Cardiac muscle cell (in vitro differentiated cells and primary cell): ENCODE measurements around the gene MCTP1. TPM values are rescaled to one million over a fixed set of nuclear protein-coding genes. Genes with fewer than 3 reads are reported as not detected.

Experiments used
- DNase-seq, 2 donors: peaks; one replicate each; pipeline versions ENCODE4 v3.0.0 to v3.0.0-alpha.2; 2010 to 2017; ENCODE audit warnings: low read depth in 1 of 2, low spot score in 1 of 2
- H3K27ac ChIP-seq: fragments of 200-600 bp; sonication (generic); 2 replicates; pipeline ENCODE4 v1.5.1; 2016
- H3K27me3 ChIP-seq: fragments of 200-600 bp; sonication (generic); 2 replicates; pipeline ENCODE4 v1.6.0; 2016; ENCODE audit warnings: control low read depth
- H3K36me3 ChIP-seq: fragments of 200-600 bp; sonication (generic); 2 replicates; pipeline ENCODE4 v1.5.1; 2016; ENCODE audit warnings: control low read depth
- H3K4me1 ChIP-seq: fragments of 200-600 bp; sonication (generic); 2 replicates; pipeline ENCODE4 v1.8.1; 2017; ENCODE audit warnings: low read depth, mild to moderate bottlenecking, mixed run types
- H3K4me3 ChIP-seq: fragments of 200-600 bp; sonication (generic); 2 replicates; pipeline ENCODE4 v1.5.1; 2016; ENCODE audit warnings: mild to moderate bottlenecking
- H3K9me3 ChIP-seq: fragments of 200-600 bp; sonication (generic); 2 replicates; pipeline ENCODE4 v1.5.1; 2017; ENCODE audit warnings: low read depth, mild to moderate bottlenecking, control low read depth
- CTCF ChIP-seq: IDR thresholded peaks from 2 replicates; pipeline ENCODE4 v1.5.1; 2012; ENCODE audit warnings: low read depth, mild to moderate bottlenecking, low read length
- polyA plus RNA-seq: library from polyadenylated mRNA; unstranded; fragments of >200 nt; fragmentation: Nextera tagmentation; extraction: Ambion mirVana; gene quantifications from 2 replicates; pipeline ENCODE4 v1.2.1, GENCODE V29; 2016
- total RNA-seq: library from RNA; depleted of rRNA; stranded (reverse); fragments of >200 nt; gene quantifications from 2 replicates; pipeline ENCODE4 v1.2.3, GENCODE V29; 2016

Gene MCTP1
- total and polyA plus RNA-seq, 2 experiments from 2014 or later, result 1.4 TPM; not detected in 1

- no peak overlapping the region for H3K4me3 ChIP-seq
- H3K4me1 ChIP-seq, result no peaks in the 10 kb centered on the region
- no peak for TF ChIP-seq CTCF
- no peaks in the 10 kb centered on the region for H3K9me3 ChIP-seq
- no peaks in the 10 kb centered on the region for H3K27me3 ChIP-seq
- no peaks in the 10 kb centered on the region for H3K36me3 ChIP-seq
- H3K27ac ChIP-seq, result no peak overlapping the region
- peak in 1 of 2 donors; percentile 3 for DNase-seq
These were observed 214.9 kb downstream of the MCTP1 start for GRCh38 chr5:95069948-95070347.

- TF ChIP-seq CTCF, result no peak
- H3K4me3 ChIP-seq, result no peak overlapping the region
- no peak for DNase-seq
- no peaks in the 10 kb centered on the region for H3K9me3 ChIP-seq
- no peaks in the 10 kb centered on the region for H3K4me1 ChIP-seq
- no peaks in the 10 kb centered on the region for H3K27me3 ChIP-seq
- H3K27ac ChIP-seq, result no peak overlapping the region
- no peaks in the 10 kb centered on the region for H3K36me3 ChIP-seq
These were observed 215.9 kb downstream of the MCTP1 start for GRCh38 chr5:95069021-95069420.

DNA sequence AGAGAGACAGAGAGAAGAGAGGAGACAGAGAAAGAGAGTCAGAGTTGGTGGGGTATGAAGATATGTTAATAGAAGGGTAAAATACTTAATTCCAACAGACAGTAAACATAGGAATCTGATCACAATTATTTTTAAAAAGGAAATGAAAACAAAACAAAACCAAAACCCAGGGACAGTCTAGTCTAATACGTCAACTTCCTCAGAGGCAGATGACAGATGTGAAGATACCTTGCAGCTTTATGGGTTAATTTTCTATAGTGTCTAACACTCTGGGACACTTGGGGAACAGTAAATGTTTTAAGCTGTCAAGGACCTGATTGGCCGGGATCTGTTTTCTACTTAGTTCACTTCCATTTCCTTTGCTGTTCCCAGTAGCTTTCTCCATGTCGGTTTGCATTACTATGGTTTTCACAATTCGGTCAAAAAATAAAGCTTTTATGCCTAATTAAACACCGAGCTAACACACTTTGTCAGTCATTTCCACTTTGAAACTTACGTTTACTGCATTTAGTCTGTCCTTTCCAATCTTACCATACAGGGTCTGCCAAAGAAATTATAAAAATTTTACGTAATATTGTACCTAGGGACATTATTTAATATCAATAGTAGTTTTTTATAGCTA lies 216.5 kb downstream of the MCTP1 start:
- H3K27ac ChIP-seq, result no peak overlapping the region
- TF ChIP-seq CTCF, result no peak
- H3K36me3 ChIP-seq, result no peaks in the 10 kb centered on the region
- H3K4me3 ChIP-seq, result no peak overlapping the region
- no peaks in the 10 kb centered on the region for H3K4me1 ChIP-seq
- H3K9me3 ChIP-seq, result no peaks in the 10 kb centered on the region
- no peaks in the 10 kb centered on the region for H3K27me3 ChIP-seq
- no peak for DNase-seq

- DNase-seq, result no peak
- no peak overlapping the region for H3K27ac ChIP-seq
- H3K36me3 ChIP-seq, result no peaks in the 10 kb centered on the region
- no peak overlapping the region for H3K4me3 ChIP-seq
- H3K9me3 ChIP-seq, result no peaks in the 10 kb centered on the region
- no peaks in the 10 kb centered on the region for H3K4me1 ChIP-seq
- no peaks in the 10 kb centered on the region for H3K27me3 ChIP-seq
- TF ChIP-seq CTCF, result no peak
These were observed 218.8 kb downstream of the MCTP1 start for GRCh38 chr5:95066048-95066447.

DNA sequence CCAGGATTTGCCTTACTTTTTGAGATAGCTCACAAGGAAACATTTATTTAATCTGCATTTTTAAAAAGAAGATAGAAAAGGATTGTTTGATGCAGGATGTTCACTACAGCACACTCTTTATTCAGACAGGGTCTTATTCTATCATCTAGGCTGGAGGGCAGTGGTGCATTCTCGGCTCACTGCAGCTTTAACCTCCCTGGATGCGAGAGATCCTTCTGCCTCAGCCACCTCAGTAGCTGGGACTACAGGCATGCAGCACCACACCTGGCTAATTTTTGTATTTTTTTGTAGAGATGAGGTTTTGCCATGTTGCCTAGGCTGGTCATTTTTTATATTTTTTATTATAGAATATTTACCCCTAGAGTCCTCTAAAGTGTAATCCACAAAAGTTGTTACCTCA lies 221.4 kb downstream of the MCTP1 start:
- Histone ChIP-seq H3K27ac (no peak overlapping the region), H3K36me3 (no peaks in the 10 kb centered on the region), H3K9me3 (no peaks in the 10 kb centered on the region), H3K27me3 (no peaks in the 10 kb centered on the region), H3K4me1 (no peaks in the 10 kb centered on the region), H3K4me3 (no peak overlapping the region)
- TF ChIP-seq CTCF, result no peak
- DNase-seq, result no peak
